HEK293 (cell line): Measurements from ENCODE around the gene RBM4.
A peak's percentile ranks its signal among the peaks of the same experiment; 100 is the strongest.

Experiments
- FEZF1 ChIP-seq: fragments of 450-650 bp; formaldehyde crosslinking; IDR thresholded peaks from 2 replicates; pipeline ENCODE4 v1.5.1; 2016; ENCODE audit warnings: missing biosample characterization, missing genetic modification characterization
- HOXA7 ChIP-seq: sonication (generic); formaldehyde crosslinking; IDR thresholded peaks from 2 replicates; pipeline ENCODE4 v1.8.1; 2022; ENCODE audit warnings: missing genetic modification reagents, borderline replicate concordance
- PRDM1 ChIP-seq: fragments of 450-650 bp; formaldehyde crosslinking; IDR thresholded peaks from 2 replicates; pipeline ENCODE4; 2016; ENCODE audit warnings: missing biosample characterization, missing genetic modification characterization
- ZBTB20 ChIP-seq: fragments of 450-650 bp; formaldehyde crosslinking; IDR thresholded peaks from 2 replicates; pipeline ENCODE4 v1.5.1; 2016; ENCODE audit warnings: missing biosample characterization, missing genetic modification characterization
- ZEB2 ChIP-seq: fragments of 450-650 bp; formaldehyde crosslinking; IDR thresholded peaks from 2 replicates; pipeline ENCODE4 v1.5.1; 2016; ENCODE audit warnings: missing biosample characterization, missing genetic modification characterization
- ZFP37 ChIP-seq: fragments of 450-650 bp; formaldehyde crosslinking; IDR thresholded peaks from 2 replicates; pipeline ENCODE4 v1.5.1; 2016; ENCODE audit warnings: missing biosample characterization, missing genetic modification characterization
- ZNF138 ChIP-seq: fragments of 450-650 bp; formaldehyde crosslinking; IDR thresholded peaks from 2 replicates; pipeline ENCODE4 v1.5.1; 2016; ENCODE audit warnings: missing biosample characterization, missing genetic modification characterization, borderline replicate concordance
- ZNF266 ChIP-seq: fragments of 450-650 bp; formaldehyde crosslinking; IDR thresholded peaks from 2 replicates; pipeline ENCODE4 v1.5.1; 2016; ENCODE audit warnings: missing biosample characterization, missing genetic modification characterization, low read depth
- ZNF521 ChIP-seq: fragments of 450-650 bp; formaldehyde crosslinking; IDR thresholded peaks from 2 replicates; pipeline ENCODE4 v1.5.1; 2017; ENCODE audit warnings: missing biosample characterization, mild to moderate bottlenecking, missing genetic modification characterization
- ZNF626 ChIP-seq: fragments of 450-650 bp; sonication (Bioruptor Pico); formaldehyde crosslinking; IDR thresholded peaks from 2 replicates; pipeline ENCODE4 v1.5.1; 2018; ENCODE audit warnings: missing biosample characterization, missing genetic modification characterization, inconsistent platforms
- ZNF707 ChIP-seq: fragments of 450-650 bp; formaldehyde crosslinking; IDR thresholded peaks from 2 replicates; pipeline ENCODE4 v1.5.1; 2016; ENCODE audit warnings: missing biosample characterization, missing genetic modification characterization
- ZNF76 ChIP-seq: fragments of 450-650 bp; formaldehyde crosslinking; IDR thresholded peaks from 2 replicates; pipeline ENCODE4; 2016; ENCODE audit warnings: low read depth, missing biosample characterization, missing genetic modification characterization, borderline replicate concordance
- ZSCAN16 ChIP-seq: fragments of 450-650 bp; formaldehyde crosslinking; IDR thresholded peaks from 2 replicates; pipeline ENCODE4 v1.5.1; 2016; ENCODE audit warnings: missing biosample characterization, missing genetic modification characterization
- TF ChIP-seq, protein P1 (sequence below): fragments of 450-650 bp; formaldehyde crosslinking; IDR thresholded peaks from 2 replicates; pipeline ENCODE4 v1.5.1; 2016; ENCODE audit warnings: missing biosample characterization, missing genetic modification characterization, borderline replicate concordance
- TF ChIP-seq, protein P2 (sequence below): fragments of 450-650 bp; formaldehyde crosslinking; IDR thresholded peaks from 2 replicates; pipeline ENCODE4 v1.5.1; 2016; ENCODE audit warnings: missing biosample characterization, missing genetic modification characterization
- TF ChIP-seq, protein P3 (sequence below): fragments of 450-650 bp; formaldehyde crosslinking; IDR thresholded peaks from 2 replicates; pipeline ENCODE4 v1.5.1; 2017; ENCODE audit warnings: missing biosample characterization, missing genetic modification characterization
- TF ChIP-seq, protein P4 (sequence below): fragments of 450-650 bp; formaldehyde crosslinking; conservative IDR thresholded peaks from 2 replicates; pipeline ENCODE4 v1.5.1; 2016; ENCODE audit warnings: low read depth, missing biosample characterization, missing genetic modification characterization
- TF ChIP-seq, protein P5 (sequence below): IDR thresholded peaks from 2 replicates; pipeline ENCODE4 v1.6.1; 2011; ENCODE audit warnings: mild to moderate bottlenecking, low read depth, low read length, borderline replicate concordance
- TF ChIP-seq, protein P6 (sequence below): fragments of 450-650 bp; formaldehyde crosslinking; IDR thresholded peaks from 2 replicates; pipeline ENCODE4 v1.5.1; 2017; ENCODE audit warnings: missing biosample characterization, missing genetic modification characterization
- TF ChIP-seq, protein P7 (sequence below): fragments of 450-650 bp; formaldehyde crosslinking; IDR thresholded peaks from 2 replicates; pipeline ENCODE4 v1.5.1; 2016; ENCODE audit warnings: missing biosample characterization, missing genetic modification characterization
- TF ChIP-seq, protein P8 (sequence below): fragments of 450-650 bp; formaldehyde crosslinking; IDR thresholded peaks from 2 replicates; pipeline ENCODE4 v1.5.1; 2016; ENCODE audit warnings: missing biosample characterization, missing genetic modification characterization, low read depth

Gene RBM4

DNA sequence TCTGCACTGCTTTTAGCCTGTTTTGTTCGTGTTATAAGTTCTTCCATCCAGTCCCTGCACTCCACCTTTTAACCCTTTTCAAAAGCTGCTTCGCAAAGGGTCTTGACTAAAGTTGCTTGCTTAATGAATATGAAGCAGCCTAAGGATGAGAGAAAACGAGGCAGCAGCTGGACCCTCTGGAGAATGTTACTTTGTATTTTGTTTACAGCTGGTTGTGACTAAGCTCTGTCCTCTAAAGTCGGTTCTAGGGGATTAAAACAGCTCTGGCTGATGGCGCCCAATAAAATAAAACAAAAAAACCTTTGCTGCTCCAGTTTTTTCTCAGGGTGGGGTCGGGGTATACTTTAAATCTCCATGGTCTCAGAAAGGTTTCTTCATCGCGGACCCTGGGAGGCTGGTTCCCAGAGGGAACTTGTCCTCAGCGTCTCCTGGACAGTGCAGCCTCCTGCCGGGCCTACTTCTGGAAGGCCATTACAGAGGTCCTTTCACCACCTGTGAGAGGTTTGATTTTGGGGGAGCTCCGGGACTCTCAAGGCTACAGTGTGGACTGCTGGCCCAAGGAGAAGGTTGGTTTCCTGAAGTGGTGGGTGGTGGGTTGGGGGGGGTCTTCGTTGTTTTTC, 836 bp upstream of the RBM4 start (continued):
- TF ChIP-seq, protein P1, sequence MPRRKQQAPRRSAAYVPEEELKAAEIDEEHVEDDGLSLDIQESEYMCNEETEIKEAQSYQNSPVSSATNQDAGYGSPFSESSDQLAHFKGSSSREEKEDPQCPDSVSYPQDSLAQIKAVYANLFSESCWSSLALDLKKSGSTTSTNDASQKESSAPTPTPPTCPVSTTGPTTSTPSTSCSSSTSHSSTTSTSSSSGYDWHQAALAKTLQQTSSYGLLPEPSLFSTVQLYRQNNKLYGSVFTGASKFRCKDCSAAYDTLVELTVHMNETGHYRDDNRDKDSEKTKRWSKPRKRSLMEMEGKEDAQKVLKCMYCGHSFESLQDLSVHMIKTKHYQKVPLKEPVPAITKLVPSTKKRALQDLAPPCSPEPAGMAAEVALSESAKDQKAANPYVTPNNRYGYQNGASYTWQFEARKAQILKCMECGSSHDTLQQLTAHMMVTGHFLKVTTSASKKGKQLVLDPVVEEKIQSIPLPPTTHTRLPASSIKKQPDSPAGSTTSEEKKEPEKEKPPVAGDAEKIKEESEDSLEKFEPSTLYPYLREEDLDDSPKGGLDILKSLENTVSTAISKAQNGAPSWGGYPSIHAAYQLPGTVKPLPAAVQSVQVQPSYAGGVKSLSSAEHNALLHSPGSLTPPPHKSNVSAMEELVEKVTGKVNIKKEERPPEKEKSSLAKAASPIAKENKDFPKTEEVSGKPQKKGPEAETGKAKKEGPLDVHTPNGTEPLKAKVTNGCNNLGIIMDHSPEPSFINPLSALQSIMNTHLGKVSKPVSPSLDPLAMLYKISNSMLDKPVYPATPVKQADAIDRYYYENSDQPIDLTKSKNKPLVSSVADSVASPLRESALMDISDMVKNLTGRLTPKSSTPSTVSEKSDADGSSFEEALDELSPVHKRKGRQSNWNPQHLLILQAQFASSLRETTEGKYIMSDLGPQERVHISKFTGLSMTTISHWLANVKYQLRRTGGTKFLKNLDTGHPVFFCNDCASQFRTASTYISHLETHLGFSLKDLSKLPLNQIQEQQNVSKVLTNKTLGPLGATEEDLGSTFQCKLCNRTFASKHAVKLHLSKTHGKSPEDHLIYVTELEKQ (tag by site-specific recombination), result no peak
- TF ChIP-seq PRDM1 (tag by site-specific recombination) (0 out of 2 replicates have a peak, but pooled peaks have one; percentile 4), ZNF138 (tag by site-specific recombination) (no peak), ZFP37 (tag by site-specific recombination) (no peak), HOXA7 (CRISPR knock-in tag) (no peak), ZNF266 (no peak), ZNF521 (tag by site-specific recombination) (no peak), ZBTB20 (no peak), ZSCAN16 (tag by site-specific recombination) (no peak), ZNF626 (tag by site-specific recombination) (no peak), FEZF1 (tag by site-specific recombination) (no peak), ZNF707 (no peak), ZNF76 (0 out of 2 replicates have a peak, but pooled peaks have one; percentile 24), ZEB2 (tag by site-specific recombination) (no peak)
- TF ChIP-seq, protein P2, sequence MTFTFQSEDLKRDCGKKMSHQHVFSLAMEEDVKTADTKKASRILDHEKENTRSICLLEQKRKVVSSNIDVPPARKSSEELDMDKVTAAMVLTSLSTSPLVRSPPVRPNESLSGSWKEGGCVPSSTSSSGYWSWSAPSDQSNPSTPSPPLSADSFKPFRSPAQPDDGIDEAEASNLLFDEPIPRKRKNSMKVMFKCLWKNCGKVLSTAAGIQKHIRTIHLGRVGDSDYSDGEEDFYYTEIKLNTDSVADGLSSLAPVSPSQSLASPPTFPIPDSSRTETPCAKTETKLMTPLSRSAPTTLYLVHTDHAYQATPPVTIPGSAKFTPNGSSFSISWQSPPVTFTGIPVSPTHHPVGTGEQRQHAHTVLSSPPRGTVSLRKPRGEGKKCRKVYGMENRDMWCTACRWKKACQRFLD (tag by site-specific recombination), result no peak
- TF ChIP-seq, protein P3, sequence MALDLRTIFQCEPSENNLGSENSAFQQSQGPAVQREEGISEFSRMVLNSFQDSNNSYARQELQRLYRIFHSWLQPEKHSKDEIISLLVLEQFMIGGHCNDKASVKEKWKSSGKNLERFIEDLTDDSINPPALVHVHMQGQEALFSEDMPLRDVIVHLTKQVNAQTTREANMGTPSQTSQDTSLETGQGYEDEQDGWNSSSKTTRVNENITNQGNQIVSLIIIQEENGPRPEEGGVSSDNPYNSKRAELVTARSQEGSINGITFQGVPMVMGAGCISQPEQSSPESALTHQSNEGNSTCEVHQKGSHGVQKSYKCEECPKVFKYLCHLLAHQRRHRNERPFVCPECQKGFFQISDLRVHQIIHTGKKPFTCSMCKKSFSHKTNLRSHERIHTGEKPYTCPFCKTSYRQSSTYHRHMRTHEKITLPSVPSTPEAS (tag by site-specific recombination), result no peak
- TF ChIP-seq, protein P4, sequence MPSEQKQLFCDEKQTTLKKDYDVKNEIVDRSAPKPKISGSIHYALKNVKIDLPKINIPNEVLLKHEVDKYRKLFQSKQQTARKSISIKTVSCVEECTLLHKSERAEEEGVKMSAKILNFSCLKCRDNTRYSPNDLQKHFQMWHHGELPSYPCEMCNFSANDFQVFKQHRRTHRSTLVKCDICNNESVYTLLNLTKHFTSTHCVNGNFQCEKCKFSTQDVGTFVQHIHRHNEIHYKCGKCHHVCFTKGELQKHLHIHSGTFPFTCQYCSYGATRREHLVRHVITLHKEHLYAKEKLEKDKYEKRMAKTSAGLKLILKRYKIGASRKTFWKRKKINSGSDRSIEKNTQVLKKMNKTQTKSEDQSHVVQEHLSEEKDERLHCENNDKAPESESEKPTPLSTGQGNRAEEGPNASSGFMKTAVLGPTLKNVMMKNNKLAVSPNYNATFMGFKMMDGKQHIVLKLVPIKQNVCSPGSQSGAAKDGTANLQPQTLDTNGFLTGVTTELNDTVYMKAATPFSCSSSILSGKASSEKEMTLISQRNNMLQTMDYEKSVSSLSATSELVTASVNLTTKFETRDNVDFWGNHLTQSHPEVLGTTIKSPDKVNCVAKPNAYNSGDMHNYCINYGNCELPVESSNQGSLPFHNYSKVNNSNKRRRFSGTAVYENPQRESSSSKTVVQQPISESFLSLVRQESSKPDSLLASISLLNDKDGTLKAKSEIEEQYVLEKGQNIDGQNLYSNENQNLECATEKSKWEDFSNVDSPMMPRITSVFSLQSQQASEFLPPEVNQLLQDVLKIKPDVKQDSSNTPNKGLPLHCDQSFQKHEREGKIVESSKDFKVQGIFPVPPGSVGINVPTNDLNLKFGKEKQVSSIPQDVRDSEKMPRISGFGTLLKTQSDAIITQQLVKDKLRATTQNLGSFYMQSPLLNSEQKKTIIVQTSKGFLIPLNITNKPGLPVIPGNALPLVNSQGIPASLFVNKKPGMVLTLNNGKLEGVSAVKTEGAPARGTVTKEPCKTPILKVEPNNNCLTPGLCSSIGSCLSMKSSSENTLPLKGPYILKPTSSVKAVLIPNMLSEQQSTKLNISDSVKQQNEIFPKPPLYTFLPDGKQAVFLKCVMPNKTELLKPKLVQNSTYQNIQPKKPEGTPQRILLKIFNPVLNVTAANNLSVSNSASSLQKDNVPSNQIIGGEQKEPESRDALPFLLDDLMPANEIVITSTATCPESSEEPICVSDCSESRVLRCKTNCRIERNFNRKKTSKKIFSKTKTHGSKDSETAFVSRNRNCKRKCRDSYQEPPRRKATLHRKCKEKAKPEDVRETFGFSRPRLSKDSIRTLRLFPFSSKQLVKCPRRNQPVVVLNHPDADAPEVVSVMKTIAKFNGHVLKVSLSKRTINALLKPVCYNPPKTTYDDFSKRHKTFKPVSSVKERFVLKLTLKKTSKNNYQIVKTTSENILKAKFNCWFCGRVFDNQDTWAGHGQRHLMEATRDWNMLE (tag by site-specific recombination), result no peak
- TF ChIP-seq, protein P5, sequence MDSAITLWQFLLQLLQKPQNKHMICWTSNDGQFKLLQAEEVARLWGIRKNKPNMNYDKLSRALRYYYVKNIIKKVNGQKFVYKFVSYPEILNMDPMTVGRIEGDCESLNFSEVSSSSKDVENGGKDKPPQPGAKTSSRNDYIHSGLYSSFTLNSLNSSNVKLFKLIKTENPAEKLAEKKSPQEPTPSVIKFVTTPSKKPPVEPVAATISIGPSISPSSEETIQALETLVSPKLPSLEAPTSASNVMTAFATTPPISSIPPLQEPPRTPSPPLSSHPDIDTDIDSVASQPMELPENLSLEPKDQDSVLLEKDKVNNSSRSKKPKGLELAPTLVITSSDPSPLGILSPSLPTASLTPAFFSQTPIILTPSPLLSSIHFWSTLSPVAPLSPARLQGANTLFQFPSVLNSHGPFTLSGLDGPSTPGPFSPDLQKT, result no peak
- TF ChIP-seq, protein P6, sequence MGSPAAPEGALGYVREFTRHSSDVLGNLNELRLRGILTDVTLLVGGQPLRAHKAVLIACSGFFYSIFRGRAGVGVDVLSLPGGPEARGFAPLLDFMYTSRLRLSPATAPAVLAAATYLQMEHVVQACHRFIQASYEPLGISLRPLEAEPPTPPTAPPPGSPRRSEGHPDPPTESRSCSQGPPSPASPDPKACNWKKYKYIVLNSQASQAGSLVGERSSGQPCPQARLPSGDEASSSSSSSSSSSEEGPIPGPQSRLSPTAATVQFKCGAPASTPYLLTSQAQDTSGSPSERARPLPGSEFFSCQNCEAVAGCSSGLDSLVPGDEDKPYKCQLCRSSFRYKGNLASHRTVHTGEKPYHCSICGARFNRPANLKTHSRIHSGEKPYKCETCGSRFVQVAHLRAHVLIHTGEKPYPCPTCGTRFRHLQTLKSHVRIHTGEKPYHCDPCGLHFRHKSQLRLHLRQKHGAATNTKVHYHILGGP (tag by site-specific recombination), result no peak
- TF ChIP-seq, protein P7, sequence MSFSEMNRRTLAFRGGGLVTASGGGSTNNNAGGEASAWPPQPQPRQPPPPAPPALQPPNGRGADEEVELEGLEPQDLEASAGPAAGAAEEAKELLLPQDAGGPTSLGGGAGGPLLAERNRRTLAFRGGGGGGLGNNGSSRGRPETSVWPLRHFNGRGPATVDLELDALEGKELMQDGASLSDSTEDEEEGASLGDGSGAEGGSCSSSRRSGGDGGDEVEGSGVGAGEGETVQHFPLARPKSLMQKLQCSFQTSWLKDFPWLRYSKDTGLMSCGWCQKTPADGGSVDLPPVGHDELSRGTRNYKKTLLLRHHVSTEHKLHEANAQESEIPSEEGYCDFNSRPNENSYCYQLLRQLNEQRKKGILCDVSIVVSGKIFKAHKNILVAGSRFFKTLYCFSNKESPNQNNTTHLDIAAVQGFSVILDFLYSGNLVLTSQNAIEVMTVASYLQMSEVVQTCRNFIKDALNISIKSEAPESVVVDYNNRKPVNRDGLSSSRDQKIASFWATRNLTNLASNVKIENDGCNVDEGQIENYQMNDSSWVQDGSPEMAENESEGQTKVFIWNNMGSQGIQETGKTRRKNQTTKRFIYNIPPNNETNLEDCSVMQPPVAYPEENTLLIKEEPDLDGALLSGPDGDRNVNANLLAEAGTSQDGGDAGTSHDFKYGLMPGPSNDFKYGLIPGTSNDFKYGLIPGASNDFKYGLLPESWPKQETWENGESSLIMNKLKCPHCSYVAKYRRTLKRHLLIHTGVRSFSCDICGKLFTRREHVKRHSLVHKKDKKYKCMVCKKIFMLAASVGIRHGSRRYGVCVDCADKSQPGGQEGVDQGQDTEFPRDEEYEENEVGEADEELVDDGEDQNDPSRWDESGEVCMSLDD (tag by site-specific recombination), result no peak
- TF ChIP-seq, protein P8, sequence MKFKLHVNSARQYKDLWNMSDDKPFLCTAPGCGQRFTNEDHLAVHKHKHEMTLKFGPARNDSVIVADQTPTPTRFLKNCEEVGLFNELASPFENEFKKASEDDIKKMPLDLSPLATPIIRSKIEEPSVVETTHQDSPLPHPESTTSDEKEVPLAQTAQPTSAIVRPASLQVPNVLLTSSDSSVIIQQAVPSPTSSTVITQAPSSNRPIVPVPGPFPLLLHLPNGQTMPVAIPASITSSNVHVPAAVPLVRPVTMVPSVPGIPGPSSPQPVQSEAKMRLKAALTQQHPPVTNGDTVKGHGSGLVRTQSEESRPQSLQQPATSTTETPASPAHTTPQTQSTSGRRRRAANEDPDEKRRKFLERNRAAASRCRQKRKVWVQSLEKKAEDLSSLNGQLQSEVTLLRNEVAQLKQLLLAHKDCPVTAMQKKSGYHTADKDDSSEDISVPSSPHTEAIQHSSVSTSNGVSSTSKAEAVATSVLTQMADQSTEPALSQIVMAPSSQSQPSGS (tag by site-specific recombination), result no peak
